Omental fat pad (tissue), 4 donors: ENCODE data around the gene ARSB. TPM values are rescaled to one million over a fixed set of nuclear protein-coding genes. Genes with fewer than 3 reads are reported as not detected.

Experiments
- ATAC-seq: fragments of 150-250 bp; one replicate; pipeline ENCODE4 v1.9.1; 2016; ENCODE audit warnings: mild to moderate bottlenecking, moderate library complexity; ENCODE audit not compliant: low FRiP score
- DNase-seq: peaks from one replicate; pipeline ENCODE4 v3.0.0-alpha.2; 2019; ENCODE audit warnings: low spot score
- CTCF ChIP-seq, 3 donors: fragments of 450-650 bp; IDR thresholded peaks; one replicate each; pipeline ENCODE4 v1.5.1; 2016 to 2017; ENCODE audit warnings: antibody characterized with exemption in 3 of 3, mild to moderate bottlenecking in 3 of 3, moderate library complexity in 2 of 3
- total RNA-seq, 4 donors: library from RNA; depleted of rRNA; stranded (reverse); fragments of >200 nt; gene quantifications; one replicate each; pipeline ENCODE4 v1.1.0, GENCODE V29; 2016

The ARSB gene
- total RNA-seq, 4 donors from 2014 or later = 15.4 to 22.7 (median 15.8) TPM

- ATAC-seq (no peak), DNase-seq (no peak)
- TF ChIP-seq CTCF (IDR thresholded peaks at IDR 0.05) = no peak
Measured at GRCh38 chr5:79023947-79024346, 38.8 kb upstream of the ARSB start.

- ATAC-seq (no peak), DNase-seq (no peak)
- no peak for TF ChIP-seq CTCF (IDR thresholded peaks at IDR 0.05)
Measured at GRCh38 chr5:79023348-79023747, 38.2 kb upstream of the ARSB start.

GRCh38 chr5:79022771-79023170, 37.7 kb upstream of the ARSB start:
- DNase-seq = no peak
- TF ChIP-seq CTCF (IDR thresholded peaks at IDR 0.05) = no peak
- ATAC-seq = no peak

GRCh38 chr5:79021753-79022152, 36.6 kb upstream of the ARSB start:
- DNase-seq (no peak), ATAC-seq (no peak)
- no peak for TF ChIP-seq CTCF (IDR thresholded peaks at IDR 0.05)

- peak; percentile 87 for ATAC-seq
Measured at GRCh38 chr5:79020861-79021561, 35.9 kb upstream of the ARSB start.

GRCh38 chr5:79014631-79015030, 29.5 kb upstream of the ARSB start:
- DNase-seq (no peak), ATAC-seq (no peak)

More at GRCh38 chr5:79020861-79021561, 35.9 kb upstream of the ARSB start:
- TF ChIP-seq CTCF (IDR thresholded peaks at IDR 0.05) = peak in 1 of 3 donors; percentile 41
- DNase-seq = no peak

More at GRCh38 chr5:79014631-79015030, 29.5 kb upstream of the ARSB start:
- no peak for TF ChIP-seq CTCF (IDR thresholded peaks at IDR 0.05)
